PC-3 (cell line): ENCODE results near the gene VWA7. TPM values are rescaled to one million over a fixed set of nuclear protein-coding genes. Genes with fewer than 3 reads are reported as not detected.

Experiments
- ATAC-seq: fragments of 200-7000 bp; cut with Tn5 transposase; 2 replicates; pipeline ENCODE4 v1.9.1; 2020; ENCODE audit warnings: mild to moderate bottlenecking, moderate library complexity
- BruUV-seq: library from RNA; stranded (reverse); fragments of 400-500 nt; replicated peaks from 2 replicates; lab custom pipeline; 2021; lab: Mats Ljungman, UMichigan
- CTCF ChIA-PET: fragments of 300-600 bp; sonication (Branson Sonifier 250); formaldehyde crosslinking; loops from one replicate; lab custom pipeline; 2022; ENCODE audit warnings: antibody characterized with exemption; lab: Charles Lee
- POLR2A ChIA-PET: fragments of 300-600 bp; sonication (Branson Sonifier 250); formaldehyde crosslinking; loops from one replicate; lab custom pipeline; 2022; ENCODE audit warnings: antibody characterized with exemption; ENCODE audit not compliant: unreplicated experiment; lab: Charles Lee
- DNase-seq: peaks from one replicate; pipeline ENCODE4 v3.0.0-alpha.2; 2015
- H2AFZ ChIP-seq: fragments of 300-600 bp; sonication (generic); 2 replicates; pipeline ENCODE4 v1.6.0; 2016; ENCODE audit warnings: antibody characterized with exemption, low read length
- H3F3A ChIP-seq: fragments of 300-600 bp; sonication (generic); one replicate; pipeline ENCODE4 v1.6.0; 2017; ENCODE audit warnings: antibody characterized with exemption, low read length, control low read depth, mild to moderate bottlenecking; ENCODE audit not compliant: unreplicated experiment
- H3K27ac ChIP-seq: fragments of 300-600 bp; sonication (generic); 2 replicates; pipeline ENCODE4 v1.5.1; 2016; ENCODE audit warnings: mild to moderate bottlenecking, low read length
- H3K27me3 ChIP-seq: fragments of 300-600 bp; sonication (generic); 2 replicates; pipeline ENCODE4 v1.6.1; 2016; ENCODE audit warnings: low read length, mixed read lengths
- H3K36me3 ChIP-seq: fragments of 300-600 bp; sonication (generic); 2 replicates; pipeline ENCODE4 v1.6.1; 2016; ENCODE audit warnings: low read depth, mixed run types, low read length, mixed read lengths
- H3K4me1 ChIP-seq: fragments of 300-600 bp; sonication (generic); 2 replicates; pipeline ENCODE4 v1.5.1; 2016; ENCODE audit warnings: low read length; ENCODE audit not compliant: insufficient read depth
- H3K4me2 ChIP-seq: fragments of 300-600 bp; sonication (generic); 2 replicates; pipeline ENCODE4 v1.6.0; 2016; ENCODE audit warnings: low read length
- H3K4me3 ChIP-seq: fragments of 300-600 bp; sonication (generic); 2 replicates; pipeline ENCODE4 v1.5.1; 2016; ENCODE audit warnings: mild to moderate bottlenecking, low read length, mixed read lengths
- H3K79me2 ChIP-seq: fragments of 300-600 bp; sonication (generic); 2 replicates; pipeline ENCODE4 v1.6.1; 2017; ENCODE audit warnings: low read length, mixed read lengths
- H3K9ac ChIP-seq: fragments of 300-600 bp; sonication (generic); 2 replicates; pipeline ENCODE4 v1.6.0; 2016; ENCODE audit warnings: mild to moderate bottlenecking, low read length
- H3K9me2 ChIP-seq: fragments of 300-600 bp; sonication (generic); replicated peaks from 2 replicates; pipeline ENCODE4 v1.6.1; 2016; ENCODE audit warnings: mixed run types, low read length, mixed read lengths
- H3K9me3 ChIP-seq: fragments of 300-600 bp; sonication (generic); 2 replicates; pipeline ENCODE4 v1.6.1; 2016; ENCODE audit warnings: low read length, mixed read lengths
- H4K20me1 ChIP-seq: fragments of 300-600 bp; sonication (generic); 2 replicates; pipeline ENCODE4 v1.6.1; 2016; ENCODE audit warnings: low read length, mixed read lengths
- EZH2phosphoT487 ChIP-seq: fragments of 300-600 bp; sonication (generic); IDR thresholded peaks from 2 replicates; pipeline ENCODE4 v1.6.1; 2018; ENCODE audit warnings: mild to moderate bottlenecking, antibody characterized with exemption, low read length, borderline replicate concordance
- intact Hi-C: fragments of 100-400 bp; cut with micrococcal nuclease; formaldehyde crosslinking; loops from 2 replicates; pipeline ENCODE4 v1.9.0; 2023
- total RNA-seq: library from RNA; depleted of rRNA; stranded (reverse); fragments of >200 nt; gene quantifications from 2 replicates; pipeline ENCODE4 v1.2.3, GENCODE V29; 2014; rRNA removed
- TF ChIP-seq, protein P1 (sequence below): fragments of 300-600 bp; sonication (generic); conservative IDR thresholded peaks from 2 replicates; pipeline ENCODE4 v1.5.1; 2017; ENCODE audit warnings: antibody characterized with exemption, low read depth, mild to moderate bottlenecking, low read length

The VWA7 gene
- total RNA-seq, 1 experiment from 2014 or later, result 1.9 TPM

DNA sequence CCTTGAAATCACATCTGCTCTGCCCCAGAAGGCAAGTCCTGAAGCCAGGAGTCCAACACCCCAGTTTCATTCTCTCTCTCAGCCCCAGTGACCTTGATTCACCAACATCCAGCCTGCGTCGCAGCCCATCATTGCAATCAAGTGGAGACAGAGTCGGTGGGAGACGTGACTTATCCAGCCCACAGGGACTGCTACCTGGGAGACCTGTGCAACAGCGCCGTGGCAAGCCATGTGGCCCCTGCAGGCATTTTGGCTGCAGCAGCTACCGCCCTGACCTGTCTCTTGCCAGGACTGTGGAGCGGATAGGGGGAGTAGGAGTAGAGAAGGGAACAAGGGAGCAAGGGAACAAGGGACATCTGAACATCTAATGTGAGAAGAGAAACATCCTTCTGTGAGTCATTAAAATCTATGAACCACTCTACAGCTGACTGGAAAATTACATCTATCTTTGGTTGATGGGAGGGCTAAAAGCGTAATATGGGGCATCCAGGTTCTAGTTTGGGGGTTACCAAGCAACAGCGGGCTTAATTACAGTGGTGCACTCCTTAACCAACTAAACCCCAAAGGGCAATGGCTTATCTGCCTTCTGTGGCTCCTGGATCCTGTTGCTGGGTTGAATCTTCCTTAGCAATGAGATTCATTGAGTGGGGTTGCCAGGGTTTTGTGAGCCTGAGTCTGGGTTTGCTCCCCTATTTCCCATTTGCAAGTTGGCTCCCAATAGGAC lies 59.5 kb downstream of the VWA7 start:
- CTCF ChIA-PET, result no interaction called here
- H3K36me3 ChIP-seq, result no peaks in the 10 kb centered on the region
- H3K27me3 ChIP-seq, result no peaks in the 10 kb centered on the region
- H3K4me1 ChIP-seq, result peaks cover 29% of the 10 kb centered on the region
- no peaks in the 10 kb centered on the region for H3K9me3 ChIP-seq
- peak overlapping the region; percentile 28; the same call in 1 of the 2 replicates for H3K9ac ChIP-seq
- no peaks in the 10 kb centered on the region for H3K79me2 ChIP-seq
- ATAC-seq, result peak; percentile 68
- POLR2A ChIA-PET, result interaction anchor here (0.7 kb wide), 1 partner anchor 74 kb away, joined by 3 read pairs; no protein-coding TSS in a partner anchor
- intact Hi-C loops, result loop anchor here (10.0 kb wide), 1 partner anchor 47 kb away; the partner anchor contains the start of gene SAPCD1
- peak overlapping the region; percentile 81 for H3K27ac ChIP-seq
- H4K20me1 ChIP-seq, result no peaks in the 10 kb centered on the region
- no peaks in the 10 kb centered on the region for H3K9me2 ChIP-seq
- DNase-seq, result peak; percentile 70
- peak overlapping the region; percentile 13 for H2AFZ ChIP-seq
- H3K4me3 ChIP-seq, result peak overlapping the region; percentile 15; the same call in 1 of the 2 replicates
- H3F3A ChIP-seq, result no peaks in the 10 kb centered on the region
- peak overlapping the region; percentile 73 for H3K4me2 ChIP-seq
- TF ChIP-seq, protein P1, sequence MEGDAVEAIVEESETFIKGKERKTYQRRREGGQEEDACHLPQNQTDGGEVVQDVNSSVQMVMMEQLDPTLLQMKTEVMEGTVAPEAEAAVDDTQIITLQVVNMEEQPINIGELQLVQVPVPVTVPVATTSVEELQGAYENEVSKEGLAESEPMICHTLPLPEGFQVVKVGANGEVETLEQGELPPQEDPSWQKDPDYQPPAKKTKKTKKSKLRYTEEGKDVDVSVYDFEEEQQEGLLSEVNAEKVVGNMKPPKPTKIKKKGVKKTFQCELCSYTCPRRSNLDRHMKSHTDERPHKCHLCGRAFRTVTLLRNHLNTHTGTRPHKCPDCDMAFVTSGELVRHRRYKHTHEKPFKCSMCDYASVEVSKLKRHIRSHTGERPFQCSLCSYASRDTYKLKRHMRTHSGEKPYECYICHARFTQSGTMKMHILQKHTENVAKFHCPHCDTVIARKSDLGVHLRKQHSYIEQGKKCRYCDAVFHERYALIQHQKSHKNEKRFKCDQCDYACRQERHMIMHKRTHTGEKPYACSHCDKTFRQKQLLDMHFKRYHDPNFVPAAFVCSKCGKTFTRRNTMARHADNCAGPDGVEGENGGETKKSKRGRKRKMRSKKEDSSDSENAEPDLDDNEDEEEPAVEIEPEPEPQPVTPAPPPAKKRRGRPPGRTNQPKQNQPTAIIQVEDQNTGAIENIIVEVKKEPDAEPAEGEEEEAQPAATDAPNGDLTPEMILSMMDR, result peak; percentile 54
- no peak for TF ChIP-seq EZH2phosphoT487
- BruUV-seq, result no TSS peak

Other genes starting within 250 kb of the VWA7 start
- not detected in 2 replicates for gene MCCD1, start 248.4 kb downstream of the VWA7 start, total RNA-seq
- 410 and 465 TPM in 2 replicates for gene DDX39B, start 235.3 kb downstream of the VWA7 start, total RNA-seq
- 1.1 and 1.2 TPM in 2 replicates for gene ATP6V1G2, start 230.7 kb downstream of the VWA7 start, total RNA-seq
- 38.2 and 46.9 TPM in 2 replicates for gene NFKBIL1, start 229.7 kb downstream of the VWA7 start, total RNA-seq
- not detected in 2 replicates for gene LTA, start 205.0 kb downstream of the VWA7 start, total RNA-seq
- gene TNF, start 201.8 kb downstream of the VWA7 start, total RNA-seq, result not detected in 2 replicates
- gene LTB, start 194.9 kb downstream of the VWA7 start, total RNA-seq, result 1.5 TPM in 1 of 2 replicates, not detected in the other
- gene LST1, start 191.1 kb downstream of the VWA7 start, total RNA-seq, result not detected in 2 replicates
- gene NCR3, start 184.3 kb downstream of the VWA7 start, total RNA-seq, result 0.26 TPM in 1 of 2 replicates, not detected in the other
- gene AIF1, start 162.1 kb downstream of the VWA7 start, total RNA-seq, result not detected in 2 replicates
- 123 and 169 TPM in 2 replicates for gene PRRC2A, start 156.6 kb downstream of the VWA7 start, total RNA-seq
- gene BAG6, start 124.7 kb downstream of the VWA7 start, total RNA-seq, result 320 and 365 TPM in 2 replicates
- gene APOM, start 121.4 kb downstream of the VWA7 start, total RNA-seq, result 1.6 and 2.2 TPM in 2 replicates
- 26.3 and 33.2 TPM in 2 replicates for gene C6orf47, start 116.5 kb downstream of the VWA7 start, total RNA-seq
- 11.8 and 14.9 TPM in 2 replicates for gene GPANK1, start 112.3 kb downstream of the VWA7 start, total RNA-seq
- 227 and 267 TPM in 2 replicates for gene CSNK2B, start 111.2 kb downstream of the VWA7 start, total RNA-seq
- 5.0 and 5.3 TPM in 2 replicates for gene LY6G5B, start 107.4 kb downstream of the VWA7 start, total RNA-seq
- gene LY6G5C, start 96.3 kb downstream of the VWA7 start, total RNA-seq, result 1.6 and 1.8 TPM in 2 replicates
- gene ABHD16A, start 74.0 kb downstream of the VWA7 start, total RNA-seq, result 52.0 and 54.0 TPM in 2 replicates
- gene LY6G6F, start 70.5 kb downstream of the VWA7 start, total RNA-seq, result not detected in 2 replicates
- not detected in 2 replicates for gene LY6G6D, start 62.0 kb downstream of the VWA7 start, total RNA-seq
- 0.22 TPM in 1 of 2 replicates, not detected in the other for gene LY6G6C, start 55.6 kb downstream of the VWA7 start, total RNA-seq
- not detected in 2 replicates for gene MPIG6B, start 54.0 kb downstream of the VWA7 start, total RNA-seq
- gene DDAH2, start 48.0 kb downstream of the VWA7 start, total RNA-seq, result 65.5 and 71.6 TPM in 2 replicates
- gene CLIC1, start 40.8 kb downstream of the VWA7 start, total RNA-seq, result 708 and 743 TPM in 2 replicates
- 22.7 and 23.0 TPM in 2 replicates for gene MSH5, start 37.3 kb downstream of the VWA7 start, total RNA-seq
- 4.2 and 6.0 TPM in 2 replicates for gene SAPCD1, start 14.7 kb downstream of the VWA7 start, total RNA-seq
- gene VARS1, start 18.4 kb upstream of the VWA7 start, total RNA-seq, result 89.8 and 130 TPM in 2 replicates
- 93.7 and 143 TPM in 2 replicates for gene LSM2, start 29.6 kb upstream of the VWA7 start, total RNA-seq
- gene HSPA1L, start 38.0 kb upstream of the VWA7 start, total RNA-seq, result 0.26 and 0.69 TPM in 2 replicates
- gene HSPA1A, start 38.2 kb upstream of the VWA7 start, total RNA-seq, result 269 and 324 TPM in 2 replicates
- gene HSPA1B, start 50.4 kb upstream of the VWA7 start, total RNA-seq, result 265 and 331 TPM in 2 replicates
- gene NEU1, start 85.5 kb upstream of the VWA7 start, total RNA-seq, result 31.7 and 33.1 TPM in 2 replicates
- gene SLC44A4, start 101.7 kb upstream of the VWA7 start, total RNA-seq, result 3.5 and 4.9 TPM in 2 replicates
- 74.5 and 80.8 TPM in 2 replicates for gene EHMT2, start 120.4 kb upstream of the VWA7 start, total RNA-seq
- 5.4 and 8.6 TPM in 2 replicates for gene ZBTB12, start 124.8 kb upstream of the VWA7 start, total RNA-seq
- gene C2, start 150.4 kb upstream of the VWA7 start, total RNA-seq, result 1.1 TPM in 1 of 2 replicates, not detected in the other
- 0.86 TPM in 1 of 2 replicates, not detected in the other for gene CFB, start 168.8 kb upstream of the VWA7 start, total RNA-seq
- 132 and 142 TPM in 2 replicates for gene NELFE, start 181.6 kb upstream of the VWA7 start, total RNA-seq
- gene SKIC2, start 181.8 kb upstream of the VWA7 start, total RNA-seq, result 81.9 and 95.0 TPM in 2 replicates
- gene DXO, start 194.8 kb upstream of the VWA7 start, total RNA-seq, result 27.1 and 32.4 TPM in 2 replicates
- gene C4A, start 204.7 kb upstream of the VWA7 start, total RNA-seq, result 2.2 and 3.6 TPM in 2 replicates
- gene C4B, start 237.5 kb upstream of the VWA7 start, total RNA-seq, result 0.52 and 2.6 TPM in 2 replicates